ENCODE data around the gene KIAA1958.

DNA sequence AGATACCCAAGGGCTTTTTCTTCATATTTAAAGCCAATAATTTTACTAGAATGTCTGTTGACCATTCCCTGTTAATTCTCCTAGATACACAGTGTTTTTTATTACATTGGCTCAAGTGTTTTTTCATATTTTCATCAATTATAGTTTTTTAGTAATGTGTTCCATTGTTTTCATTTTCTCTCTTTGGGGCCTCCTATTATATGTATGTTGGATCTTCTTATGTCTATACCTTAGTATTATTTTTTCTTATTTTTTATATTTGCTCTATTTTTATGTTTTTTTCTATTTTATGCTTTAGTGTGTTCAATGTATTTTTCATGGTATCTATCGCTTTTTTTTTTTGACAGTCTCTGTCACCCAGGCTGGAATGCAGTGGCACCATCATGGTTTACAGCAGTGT lies 7.5 kb downstream of the KIAA1958 start:
- TF ChIP-seq CTCF (IDR thresholded peaks at IDR 0.05; ENCODE audit: control extremely low read depth in 1 of 3, insufficient read depth in 1 of 3, low read depth in 1 of 3, low read length in 3 of 3) (no peak), KDM4A (IDR thresholded peaks at IDR 0.05; ENCODE audit: low read depth, low read length, severe bottlenecking) (no peak), CEBPB (IDR thresholded peaks at IDR 0.05; ENCODE audit: low read depth, low read length) (no peak), FOSL1 (IDR thresholded peaks at IDR 0.05; ENCODE audit: insufficient read depth, low read depth, low read length) (no peak), RAD21 (IDR thresholded peaks at IDR 0.05 in 1 of 2, conservative IDR thresholded peaks at IDR 0.05 in 1 of 2; ENCODE audit: low read depth in 2 of 2, low read length in 2 of 2) (no peak), PHF8 (conservative IDR thresholded peaks at IDR 0.05; ENCODE audit: low read depth, low read length) (no peak), EZH2 (IDR thresholded peaks at IDR 0.05; ENCODE audit: low read depth, low read length, severe bottlenecking) (no peak)
- TF ChIP-seq, protein P1, sequence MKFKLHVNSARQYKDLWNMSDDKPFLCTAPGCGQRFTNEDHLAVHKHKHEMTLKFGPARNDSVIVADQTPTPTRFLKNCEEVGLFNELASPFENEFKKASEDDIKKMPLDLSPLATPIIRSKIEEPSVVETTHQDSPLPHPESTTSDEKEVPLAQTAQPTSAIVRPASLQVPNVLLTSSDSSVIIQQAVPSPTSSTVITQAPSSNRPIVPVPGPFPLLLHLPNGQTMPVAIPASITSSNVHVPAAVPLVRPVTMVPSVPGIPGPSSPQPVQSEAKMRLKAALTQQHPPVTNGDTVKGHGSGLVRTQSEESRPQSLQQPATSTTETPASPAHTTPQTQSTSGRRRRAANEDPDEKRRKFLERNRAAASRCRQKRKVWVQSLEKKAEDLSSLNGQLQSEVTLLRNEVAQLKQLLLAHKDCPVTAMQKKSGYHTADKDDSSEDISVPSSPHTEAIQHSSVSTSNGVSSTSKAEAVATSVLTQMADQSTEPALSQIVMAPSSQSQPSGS (IDR thresholded peaks at IDR 0.05; ENCODE audit: low read length), result no peak

Measured in H1 (cell line).